Keratinocyte (primary cell): ENCODE data around the gene FOXD2.

ENCODE experiments used
- CTCF ChIP-seq, 3 experiments: IDR thresholded peaks in 1 of 3; conservative IDR thresholded peaks in 1 of 3; optimal IDR thresholded peaks in 1 of 3; 2 replicates in 2 of 3; 3 replicates in 1 of 3; pipeline versions ENCODE3 to v1.5.1; 2011; ENCODE audit warnings: low read length in 3 of 3, mild to moderate bottlenecking in 3 of 3, moderate library complexity in 2 of 3, control low read depth in 1 of 3, inconsistent platforms in 1 of 3; ENCODE audit not compliant: insufficient read depth in 2 of 3; ENCODE audit errors: extremely low read depth in 1 of 3
- EZH2 ChIP-seq: IDR thresholded peaks from one replicate; pipeline ENCODE4 v1.6.1; 2012; ENCODE audit warnings: inconsistent platforms, mild to moderate bottlenecking, low read length, moderate library complexity

GRCh38 chr1:47436304-47436978 is 1.4 kb upstream of the FOXD2 start:
- peak; percentile 97 to 100 (median 98) for TF ChIP-seq CTCF (optimal IDR thresholded peaks at IDR 0.05 in 1 of 3, IDR thresholded peaks at IDR 0.05 in 1 of 3, conservative IDR thresholded peaks at IDR 0.05 in 1 of 3; ENCODE audit: extremely low read depth in 1 of 3, insufficient read depth in 2 of 3, low read length in 3 of 3)
- no peak for TF ChIP-seq EZH2
